HCEC 1CT (cell line): ENCODE data around the gene LSS.

Source experiments
- DNase-seq: peaks from one replicate; pipeline ENCODE4 v3.0.0-alpha.2; 2017

Gene LSS

GRCh38 chr21:46165098-46165497 is 63.5 kb downstream of the LSS start:
- DNase-seq = no peak

DNA sequence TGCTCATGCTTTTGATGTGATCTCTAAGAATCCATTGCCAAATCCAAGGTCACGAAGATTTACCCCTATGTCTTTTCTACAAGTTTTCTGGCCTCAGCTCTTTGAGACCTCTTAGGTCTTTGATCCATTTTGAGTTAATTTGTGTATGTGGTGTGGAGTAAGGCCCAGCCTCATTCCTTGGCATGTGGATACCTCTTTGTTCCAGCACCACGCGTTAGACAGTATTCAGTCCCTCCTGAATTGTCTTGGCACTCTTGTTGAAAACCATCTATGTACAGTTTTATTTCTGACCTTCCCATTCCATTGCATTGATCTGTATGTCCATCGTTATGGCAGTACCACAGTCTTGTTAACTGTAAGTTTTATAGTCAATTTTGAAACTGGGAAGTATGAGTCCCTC is 65.2 kb downstream of the LSS start:
- DNase-seq = no peak

DNA sequence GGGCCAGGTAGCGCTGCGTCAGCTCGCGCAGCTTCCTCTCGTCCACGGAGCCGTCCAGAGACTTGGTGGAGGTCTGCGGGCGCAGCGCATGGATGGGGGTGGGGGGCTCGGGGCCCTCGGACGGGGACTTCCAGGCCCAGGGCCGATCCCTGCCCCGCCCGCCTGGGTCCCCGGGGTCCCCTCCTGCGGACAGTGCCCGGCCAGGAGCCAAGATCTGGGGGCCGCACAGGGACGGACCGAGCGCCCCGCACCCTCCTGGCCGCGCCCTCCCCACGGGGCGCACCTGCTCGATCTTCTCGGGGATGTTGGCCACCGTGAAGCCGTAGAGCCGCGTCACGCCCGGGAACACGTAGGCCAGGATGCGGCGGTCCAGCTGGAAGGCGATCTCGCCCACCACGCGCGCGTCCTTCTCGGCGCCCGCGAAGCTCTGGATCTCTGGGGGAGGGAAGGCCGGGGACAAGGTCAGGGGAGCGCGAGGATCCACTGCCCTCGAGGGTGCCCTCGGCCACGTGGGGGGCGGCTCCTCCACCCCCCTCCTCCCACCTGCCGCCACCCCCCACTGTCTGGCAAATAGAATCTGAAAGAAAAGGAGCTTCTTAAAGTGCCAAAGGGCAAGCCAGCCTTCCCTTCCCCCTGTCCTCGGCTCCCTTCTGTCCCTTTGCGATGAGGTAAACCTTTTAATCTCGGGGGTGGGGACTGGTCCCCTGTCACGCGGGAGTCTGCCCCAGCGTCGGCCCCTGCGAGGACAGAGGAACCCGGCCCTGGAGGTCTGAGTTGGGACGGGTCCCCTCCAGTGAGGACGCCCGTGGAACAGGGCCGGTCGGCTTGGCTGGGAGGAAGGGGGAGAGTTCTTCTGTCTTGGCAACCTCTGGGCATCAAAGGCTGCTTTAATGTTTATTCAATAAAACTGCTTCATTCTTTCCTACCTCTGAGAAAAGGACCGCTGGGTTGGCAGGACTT is 66.7 kb downstream of the LSS start:
- no peak for DNase-seq

DNA sequence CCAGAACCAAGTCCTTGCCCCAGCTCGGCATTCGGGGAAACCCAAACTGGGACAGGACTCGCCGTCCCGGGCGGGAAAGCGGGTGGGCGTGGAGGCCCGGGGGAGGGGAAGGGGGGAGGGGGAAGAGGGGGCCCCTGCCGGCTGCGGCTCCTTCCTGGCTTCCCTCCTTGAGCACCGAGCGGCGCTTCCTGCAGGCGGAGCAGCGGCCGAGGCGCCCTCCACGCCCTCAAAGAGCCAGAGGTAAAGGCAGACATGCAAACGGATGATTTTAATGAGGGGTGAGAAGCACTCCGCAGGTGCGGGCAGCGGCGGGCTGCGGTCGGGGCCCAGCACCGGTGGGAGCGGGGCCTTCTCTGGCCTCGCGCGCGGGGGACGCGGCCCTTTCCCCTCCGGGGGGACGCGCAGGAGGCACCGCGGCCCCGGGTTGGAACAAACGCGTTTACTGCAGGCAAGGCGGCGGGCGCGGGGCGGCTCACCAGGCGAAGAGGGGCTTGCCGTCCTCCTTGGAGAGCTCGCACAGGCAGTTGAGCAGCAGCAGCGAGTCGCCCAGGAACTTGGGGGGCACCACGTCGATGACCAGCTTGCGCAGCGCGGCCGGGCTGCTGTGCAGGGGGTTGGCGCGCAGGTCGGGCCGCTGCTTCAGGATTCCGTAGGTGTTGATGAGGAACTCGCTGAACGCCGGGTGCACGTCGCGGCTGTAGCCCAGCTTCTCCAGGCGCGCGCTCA is 67.5 kb downstream of the LSS start:
- no peak for DNase-seq

DNA sequence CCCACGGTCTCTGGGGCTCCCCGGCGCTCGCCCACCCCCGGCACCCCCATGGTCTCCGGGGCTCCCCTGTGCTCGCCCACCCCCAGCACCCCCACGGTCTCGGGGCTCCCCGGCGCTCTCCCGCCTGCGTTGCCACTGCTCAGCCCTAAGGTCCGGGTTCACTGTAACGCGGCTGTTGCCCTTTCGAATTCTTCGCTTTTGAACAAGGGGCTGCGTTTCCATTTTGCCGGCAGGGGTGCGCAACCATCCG is 68.0 kb downstream of the LSS start:
- no peak for DNase-seq

DNA sequence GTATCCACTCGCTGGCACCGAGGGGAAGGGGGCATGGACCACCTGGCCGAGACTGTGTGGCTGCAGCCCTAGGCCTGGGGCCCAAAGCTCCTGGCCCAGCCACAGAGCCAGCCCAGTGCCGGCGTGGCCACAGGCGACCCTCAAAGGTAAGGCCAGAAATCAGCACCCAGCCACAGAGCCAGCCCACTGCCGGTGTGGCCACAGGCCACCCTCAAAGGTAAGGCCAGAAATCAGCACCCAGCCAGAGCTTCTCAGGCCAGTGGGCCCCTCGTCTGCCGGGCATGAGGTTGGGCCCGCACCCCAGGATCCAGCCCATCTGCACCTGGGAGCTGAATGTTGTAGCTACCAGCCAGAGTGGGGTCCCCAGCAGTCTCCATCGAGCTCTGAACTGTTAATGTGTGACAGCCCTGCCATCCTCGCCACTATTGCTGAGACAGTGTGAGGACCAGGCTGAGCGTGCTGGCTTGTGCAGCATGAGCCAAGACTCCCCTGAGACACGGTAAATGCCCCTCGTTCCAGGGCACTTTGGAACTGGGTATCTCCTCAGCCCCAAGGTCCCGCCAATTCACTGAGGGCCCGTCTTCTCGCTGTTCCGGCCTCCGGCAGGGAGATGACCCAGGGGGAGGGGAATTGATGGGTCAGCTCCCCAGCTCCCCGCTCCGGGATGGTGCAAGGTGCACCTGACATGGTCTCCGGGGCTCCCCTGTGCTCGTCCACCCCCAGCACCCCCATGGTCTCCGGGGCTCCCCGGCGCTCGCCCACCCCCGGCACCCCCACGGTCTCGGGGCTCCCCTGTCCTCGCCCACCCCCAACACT is 68.5 kb downstream of the LSS start:
- DNase-seq = no peak

GRCh38 chr21:46159390-46159789 is 69.2 kb downstream of the LSS start:
- DNase-seq = no peak

- DNase-seq = no peak
Measured at GRCh38 chr21:46158666-46159300, 69.8 kb downstream of the LSS start.

DNA sequence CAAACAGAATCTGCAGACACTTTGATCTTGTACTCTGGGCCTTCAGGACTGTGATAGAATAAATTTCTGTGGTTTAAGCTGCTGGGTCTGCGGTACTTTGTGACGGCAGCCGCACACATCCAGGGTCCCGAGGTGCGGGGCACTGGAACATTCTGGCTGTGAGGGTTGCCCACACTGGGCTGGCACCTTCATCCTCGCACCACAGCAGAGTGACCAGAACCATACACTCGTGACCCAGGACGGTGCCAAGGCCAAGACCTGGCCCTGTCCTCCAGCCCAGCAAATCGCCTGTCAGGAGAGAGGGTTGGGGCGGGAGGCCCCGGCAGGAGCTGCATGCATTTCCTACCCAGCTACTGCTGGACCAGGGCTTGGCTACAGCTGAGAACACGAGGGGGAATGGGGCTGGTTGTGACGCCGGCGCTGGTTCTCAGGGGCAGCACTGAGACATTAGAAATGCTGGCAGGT is 70.6 kb downstream of the LSS start:
- DNase-seq = no peak

GRCh38 chr21:46157396-46157986 is 71.1 kb downstream of the LSS start:
- no peak for DNase-seq

DNA sequence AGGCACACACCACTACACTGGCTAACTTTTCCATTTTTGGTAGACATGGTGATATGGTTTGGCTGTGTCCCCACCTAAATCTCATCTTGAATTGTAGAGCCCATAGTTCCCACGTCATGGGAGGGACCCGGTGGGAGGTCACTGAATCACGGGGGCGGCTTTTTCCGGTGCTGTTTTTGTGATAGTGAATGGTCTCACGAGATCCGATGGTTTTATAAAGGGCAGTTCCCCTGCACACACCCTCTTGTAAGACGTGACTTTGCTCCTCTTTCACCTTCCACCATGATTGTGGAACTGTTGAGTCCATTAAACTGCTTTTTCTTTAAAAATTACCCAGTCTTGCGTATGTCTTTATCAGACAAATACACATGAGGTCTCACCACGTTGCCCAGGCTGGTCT is 71.9 kb downstream of the LSS start:
- no peak for DNase-seq

- no peak for DNase-seq
Measured at GRCh38 chr21:46156378-46156645, 72.3 kb downstream of the LSS start.

GRCh38 chr21:46155514-46156377 is 72.8 kb downstream of the LSS start, which contains the start of gene FTCD:
Gene FTCD, minus strand, starts transcription at chr21:46155579. Its CDS starts 56 bp downstream, at chr21:46155523.
- DNase-seq = no peak

DNA sequence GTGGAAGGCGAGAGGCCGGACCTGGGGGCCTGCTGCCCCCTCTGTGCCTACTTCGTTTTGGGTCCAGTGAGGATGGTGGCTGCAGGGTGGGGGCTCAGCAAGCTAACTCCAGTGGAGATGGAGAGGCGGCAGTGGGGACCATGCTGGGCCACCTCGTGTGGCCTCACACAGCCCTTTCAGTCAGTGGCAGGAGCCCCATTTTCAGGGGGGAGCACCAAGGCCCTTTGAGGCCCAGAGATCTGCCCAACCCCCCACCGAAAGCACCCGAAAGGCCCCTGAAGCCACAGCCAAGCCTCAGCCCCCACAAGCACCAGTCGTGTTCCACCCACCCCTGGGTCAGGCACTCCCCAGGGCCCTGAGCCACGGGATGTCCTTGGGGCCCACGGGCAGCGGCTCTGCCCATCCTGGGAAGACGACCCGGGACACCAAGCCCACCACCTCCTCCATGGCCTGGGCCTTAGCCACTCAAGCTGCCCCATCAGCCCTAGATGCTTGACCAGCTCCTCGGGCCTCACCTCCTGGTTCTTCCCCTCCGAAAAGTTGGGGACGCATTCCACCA is 73.5 kb downstream of the LSS start:
- DNase-seq = no peak

DNA sequence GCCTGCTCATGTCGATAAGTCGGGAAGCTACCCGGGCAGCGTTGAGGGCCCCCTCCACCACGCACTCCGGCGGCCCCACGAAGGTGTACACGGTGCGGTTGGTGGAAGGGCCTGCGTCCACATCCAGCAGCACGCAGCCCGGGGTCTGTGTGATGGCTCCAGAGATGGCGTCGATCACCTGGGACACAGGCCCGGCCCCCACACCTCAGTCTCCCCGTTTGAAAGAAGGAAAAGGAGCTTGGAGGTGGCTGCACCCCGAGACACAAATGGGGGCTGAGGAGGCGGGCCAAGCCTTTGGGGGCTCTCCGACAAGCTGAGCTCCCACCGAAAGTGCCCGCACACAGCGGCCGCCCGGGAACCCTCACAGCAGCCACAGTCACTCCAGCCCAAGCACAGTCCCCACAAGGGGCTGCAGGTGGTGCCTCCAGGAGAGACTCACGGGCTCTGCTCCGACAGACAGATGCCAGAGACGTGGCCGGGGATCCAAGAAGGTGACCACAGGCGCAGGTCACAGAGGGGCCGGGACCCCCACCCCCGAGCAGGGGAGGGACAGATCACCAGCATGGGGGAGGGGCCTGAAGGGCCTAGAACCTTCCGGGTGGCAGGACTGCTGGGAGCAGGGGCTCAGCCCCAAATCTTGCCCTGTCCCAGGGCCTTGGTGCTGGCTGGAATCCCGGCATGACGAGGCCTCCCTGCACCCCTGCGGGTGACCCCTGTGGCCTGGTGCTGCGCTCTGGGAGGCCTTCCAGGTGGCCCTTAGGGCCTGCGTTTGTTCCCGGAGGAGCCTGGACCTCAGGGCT is 74.2 kb downstream of the LSS start:
- DNase-seq = no peak

- no peak for DNase-seq
Measured at GRCh38 chr21:46153247-46154154, 75.1 kb downstream of the LSS start.

- DNase-seq = no peak
Measured at GRCh38 chr21:46152927-46153246, 75.7 kb downstream of the LSS start.

DNA sequence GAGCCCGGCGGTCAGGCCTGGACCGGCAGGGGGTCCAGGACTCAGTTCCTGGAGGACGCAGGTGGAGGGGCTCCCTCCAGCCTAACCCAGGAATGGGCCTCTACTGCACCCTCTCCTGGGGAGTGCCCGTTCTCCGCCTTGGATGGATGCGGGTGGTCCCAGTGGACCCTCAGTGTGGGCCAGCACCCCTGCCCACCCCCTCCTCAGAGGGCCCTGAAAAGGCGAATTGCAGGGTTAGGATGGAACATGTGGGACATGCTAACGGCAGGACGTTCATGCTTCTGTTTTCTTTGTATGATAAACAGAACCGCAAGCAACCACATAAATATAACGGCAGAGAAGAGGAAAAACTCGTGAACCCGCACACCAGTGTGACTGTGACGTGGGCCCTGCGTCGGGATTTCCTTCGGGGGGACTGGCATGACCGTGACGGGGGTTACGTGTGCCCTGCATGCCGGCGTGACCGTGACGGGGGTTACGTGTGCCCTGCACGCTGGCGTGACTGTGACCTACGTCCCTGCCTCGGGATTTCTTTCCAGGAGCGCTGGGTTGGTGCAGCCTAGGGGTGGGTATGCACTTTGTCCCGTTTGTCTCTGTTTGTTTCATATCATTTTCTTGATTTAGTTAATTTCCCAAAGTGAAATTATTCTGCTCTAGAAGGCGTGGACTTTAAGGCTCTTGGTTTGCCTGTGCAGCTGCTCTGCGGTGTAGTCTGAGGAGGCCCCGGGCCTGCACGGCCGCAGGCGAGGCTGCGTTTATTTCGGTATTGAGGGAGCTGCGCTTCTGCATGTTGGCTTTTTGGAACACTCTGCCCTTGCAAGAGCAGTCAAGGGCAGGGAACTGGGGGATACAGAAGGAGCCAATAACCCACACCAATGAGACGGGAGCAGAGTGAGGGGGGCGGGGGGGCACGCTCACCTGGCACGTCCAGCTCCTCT is 76.3 kb downstream of the LSS start:
- no peak for DNase-seq
